HG03565 (cell line): ENCODE measurements around the gene TMF1.

Experiments used
- ATAC-seq: cut with Tn5 transposase; IDR thresholded peaks from one replicate; pipeline ENCODE4 v1.9.1; 2021; ENCODE audit warnings: mild to moderate bottlenecking, moderate library complexity; ENCODE audit not compliant: unreplicated experiment

TMF1 gene

DNA sequence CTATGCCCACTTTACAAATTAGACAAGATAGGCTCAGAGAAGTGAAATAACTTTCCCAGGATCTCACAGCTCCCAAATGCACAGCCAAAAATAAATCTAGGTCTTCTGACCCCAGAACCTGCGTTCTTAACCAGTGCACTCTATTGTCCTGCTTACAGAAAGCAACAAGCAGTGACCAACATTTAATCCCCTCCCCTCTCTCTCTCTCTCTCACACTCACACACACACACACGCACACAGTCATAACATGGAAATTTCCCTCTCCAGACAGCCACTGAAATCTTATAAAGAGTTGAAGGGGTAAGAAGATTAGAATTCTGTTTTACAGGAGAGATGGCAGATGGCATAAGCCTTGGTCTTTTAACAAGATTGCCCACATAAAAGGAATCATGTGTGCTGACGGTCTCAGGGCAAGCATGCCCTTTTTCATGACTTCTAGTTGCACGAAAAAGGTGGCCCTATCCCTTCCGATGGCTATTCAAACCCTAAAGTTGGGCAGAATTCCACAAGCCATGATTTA, 68.1 kb downstream of the TMF1 start:
- no peak for ATAC-seq

GRCh38 chr3:68977486-68978167, 74.5 kb downstream of the TMF1 start:
- no peak for ATAC-seq

GRCh38 chr3:68974711-68975110, 77.4 kb downstream of the TMF1 start:
- no peak for ATAC-seq

- ATAC-seq, result no peak
Observed at GRCh38 chr3:68973639-68974038, 78.5 kb downstream of the TMF1 start.

- no peak for ATAC-seq
Observed at GRCh38 chr3:68972358-68972979, 79.7 kb downstream of the TMF1 start.
